ENCODE measurements around the gene ULBP2. TPM values are rescaled to one million over a fixed set of nuclear protein-coding genes. Genes with fewer than 3 reads are reported as not detected.
A peak's percentile ranks its signal among the peaks of the same experiment; 100 is the strongest.

ULBP2 gene
- under 1 TPM; 0.33 to 0.92 (median 0.52) TPM for polyA plus RNA-seq (ENCODE audit: insufficient read length in 4 of 4)

DNA sequence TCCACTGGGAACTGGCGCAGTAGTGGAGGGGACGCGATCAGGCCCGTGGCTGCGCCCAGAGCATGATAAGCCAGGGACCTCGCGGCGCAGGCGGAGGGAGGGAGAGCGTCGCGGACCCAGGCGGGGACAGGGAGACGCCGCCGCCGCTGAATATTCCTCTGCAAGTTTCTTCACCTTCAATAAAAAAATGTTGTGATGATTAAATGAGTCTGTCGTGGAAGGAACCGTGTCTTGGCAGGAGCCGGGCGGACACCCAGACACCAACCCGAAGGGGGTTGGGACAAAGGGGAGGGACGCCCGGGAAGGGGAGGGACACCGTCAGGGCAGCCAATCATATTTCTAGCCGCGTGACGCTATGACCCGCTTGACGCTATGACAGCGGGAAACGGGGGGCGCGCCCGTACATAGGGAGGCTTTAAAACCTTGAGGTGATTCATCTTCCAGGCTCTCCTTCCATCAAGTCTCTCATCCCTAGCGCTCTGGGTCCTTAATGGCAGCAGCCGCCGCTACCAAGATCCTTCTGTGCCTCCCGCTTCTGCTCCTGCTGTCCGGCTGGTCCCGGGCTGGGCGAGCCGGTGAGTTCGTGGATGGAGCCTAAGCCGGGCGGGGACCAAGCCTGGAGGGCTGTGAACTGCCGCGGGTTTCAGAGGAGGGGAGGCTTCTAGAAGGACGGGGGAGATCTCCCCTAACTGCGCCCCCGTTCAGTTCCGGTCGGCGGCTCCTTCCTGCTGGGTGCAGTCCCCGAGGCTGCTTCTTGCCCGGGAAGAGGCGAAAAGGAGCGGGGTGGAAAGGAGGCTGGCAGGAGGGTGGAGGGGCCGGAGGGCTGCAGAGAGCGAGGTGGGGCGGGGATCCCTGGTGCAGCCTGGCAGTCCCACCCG lies at the start of gene ULBP2:
Gene ULBP2 (plus strand): TSS at position 432 of the 878 bp plus-strand sequence. CDS start 59 bp downstream, at position 491.
- peak in 2 of 4 donors; percentile 59 to 67 for DNase-seq (ENCODE audit: low read depth in 4 of 4, low spot score in 3 of 4)

- DNase-seq (ENCODE audit: low read depth in 4 of 4, low spot score in 3 of 4): no peak
Measured at GRCh38 chr6:149895048-149895590, 46.7 kb upstream of the ULBP2 start.

DNA sequence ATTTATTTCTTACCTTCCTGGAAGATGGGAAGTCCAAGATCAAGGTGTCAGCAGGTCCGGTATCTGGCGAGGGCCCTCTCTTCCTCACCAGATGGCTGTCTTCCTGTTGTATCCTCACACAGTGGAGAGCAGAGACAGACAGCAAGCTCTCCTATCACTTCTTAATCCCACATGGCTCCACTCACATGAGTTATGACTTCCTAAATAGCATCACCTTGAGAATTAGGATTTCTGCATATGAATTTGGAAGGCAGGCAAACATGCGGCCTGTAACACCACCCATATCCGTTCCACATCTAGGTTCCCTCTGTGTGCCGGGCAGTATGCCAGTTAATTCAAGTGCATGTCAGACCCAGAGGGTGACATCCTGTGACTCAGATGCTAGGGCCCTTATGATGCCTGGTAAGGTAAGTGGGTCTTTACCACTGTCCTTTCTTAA lies 46.0 kb upstream of the ULBP2 start:
- no peak for DNase-seq (ENCODE audit: low read depth in 4 of 4, low spot score in 3 of 4)

DNA sequence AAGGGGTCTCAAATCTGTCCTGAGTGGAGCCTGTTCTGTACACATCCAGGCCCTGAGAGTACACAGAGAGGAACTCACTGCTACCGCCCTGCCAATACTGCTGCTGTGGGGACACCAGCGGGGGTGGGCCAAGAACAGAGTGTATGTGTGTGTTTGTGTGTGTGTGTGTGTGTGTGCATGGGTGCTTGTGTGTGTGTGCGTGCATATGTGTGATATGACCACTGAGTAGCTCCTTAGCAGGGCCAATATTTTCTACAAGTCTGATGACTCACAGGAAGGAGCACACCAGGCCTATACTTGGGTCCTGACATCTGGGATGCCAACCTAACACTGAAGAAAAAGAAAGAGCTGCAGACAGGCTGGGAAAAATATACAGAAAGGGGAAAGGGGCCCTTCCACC lies 45.3 kb upstream of the ULBP2 start:
- no peak for DNase-seq (ENCODE audit: low read depth in 4 of 4, low spot score in 3 of 4)

DNA sequence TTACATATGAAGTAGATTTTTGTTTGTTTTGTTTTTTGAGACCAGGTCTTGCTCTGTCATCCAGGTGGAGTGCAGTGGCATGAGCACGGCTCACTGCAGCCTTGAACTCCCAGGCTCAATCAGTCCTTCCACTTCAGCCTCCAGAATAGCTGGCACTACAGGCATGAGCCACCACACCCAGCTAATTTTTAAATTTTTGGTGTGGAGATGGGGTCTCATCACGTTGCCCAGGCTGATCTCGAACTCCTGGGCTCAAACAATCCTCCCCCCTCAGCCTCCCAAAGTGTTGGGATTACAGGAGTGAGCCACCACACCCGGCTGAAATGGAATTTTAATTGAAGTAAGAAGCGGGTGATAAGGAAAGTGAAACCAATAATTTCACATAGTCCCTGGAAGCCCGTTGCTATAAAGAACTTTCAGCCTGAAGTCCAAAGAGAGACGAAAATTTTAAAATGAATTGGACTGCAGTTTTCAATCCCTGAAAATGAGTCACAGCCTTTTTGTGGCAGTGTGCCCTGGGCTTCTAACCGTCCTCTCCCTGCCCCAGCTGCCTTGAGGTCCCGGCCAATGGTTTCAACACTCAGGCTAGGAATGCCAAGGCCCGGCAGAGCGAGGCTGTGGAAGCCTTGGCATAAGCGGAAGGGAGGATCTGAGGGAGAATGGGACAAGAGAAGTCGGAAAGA lies 44.7 kb upstream of the ULBP2 start:
- no peak for DNase-seq (ENCODE audit: low read depth in 4 of 4, low spot score in 3 of 4)

DNA sequence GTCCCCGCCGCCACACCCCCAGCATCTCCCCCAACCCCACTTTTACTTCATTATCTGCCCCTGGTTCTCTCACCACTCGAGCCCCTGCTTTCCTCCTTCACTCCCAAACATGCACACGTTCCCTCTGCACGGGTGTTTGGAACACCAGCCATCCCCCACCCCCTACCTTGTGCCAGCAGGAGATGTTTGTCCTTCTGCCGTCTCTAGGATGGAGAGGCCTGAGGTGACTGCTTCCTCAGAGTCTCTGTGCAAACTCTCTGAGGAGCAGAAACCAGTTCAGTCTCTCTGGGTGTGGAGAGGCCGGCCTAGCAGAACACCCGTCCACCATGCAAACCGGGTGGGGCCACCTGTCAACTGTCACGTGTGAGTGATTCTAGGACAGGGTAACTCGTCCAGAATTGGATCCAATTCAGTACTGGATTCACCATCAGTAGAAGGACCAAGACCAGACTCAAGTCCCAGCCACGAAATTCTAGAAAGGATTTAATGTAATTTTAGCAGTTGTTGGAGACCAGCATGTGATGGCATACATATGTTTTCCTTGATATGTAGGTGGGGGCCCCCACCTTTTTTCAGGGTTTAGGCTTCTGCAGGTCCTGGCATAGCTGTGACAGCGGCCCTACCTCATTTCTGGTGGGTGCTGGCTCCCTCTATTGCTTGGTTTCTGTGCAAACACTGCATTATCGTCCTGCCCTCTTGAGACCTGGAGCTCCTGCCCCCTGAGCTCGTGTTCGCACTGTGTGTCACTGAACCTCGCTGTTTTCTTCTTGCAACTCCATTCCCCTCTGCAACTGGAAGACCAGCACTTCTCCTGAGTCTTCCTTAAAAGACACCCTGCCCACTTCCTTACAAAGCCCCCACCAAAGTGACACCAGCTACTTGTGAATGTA lies 43.7 kb upstream of the ULBP2 start, which contains the start of gene RAET1E:
Gene RAET1E (minus strand): TSS at position 259 of the 890 bp plus-strand sequence. CDS start 7,212 bp downstream, outside the sequence.
- DNase-seq (ENCODE audit: low read depth in 4 of 4, low spot score in 3 of 4): no peak

- DNase-seq (ENCODE audit: low read depth in 4 of 4, low spot score in 3 of 4): no peak
Measured at GRCh38 chr6:149898966-149899365, 42.8 kb upstream of the ULBP2 start.

DNA sequence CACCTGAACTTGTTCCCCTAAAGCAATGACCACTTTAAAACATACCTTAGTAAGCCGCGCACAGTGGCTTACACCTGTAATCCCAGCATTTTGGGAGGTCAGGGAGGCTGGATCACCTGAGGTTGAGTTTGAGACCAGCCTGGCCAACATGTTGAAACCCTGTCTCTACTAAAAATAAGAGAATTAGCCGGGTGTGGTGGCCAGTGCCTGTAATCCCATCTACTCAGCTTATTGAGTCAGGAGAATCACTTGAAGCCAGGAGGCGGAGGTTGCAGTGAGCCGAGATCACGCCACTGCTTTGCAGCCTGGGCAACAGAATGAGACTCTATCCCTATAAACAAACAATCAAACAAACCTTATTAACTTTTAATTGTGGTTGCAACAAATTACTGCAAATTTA lies 42.3 kb upstream of the ULBP2 start:
- DNase-seq (ENCODE audit: low read depth in 4 of 4, low spot score in 3 of 4): no peak

DNA sequence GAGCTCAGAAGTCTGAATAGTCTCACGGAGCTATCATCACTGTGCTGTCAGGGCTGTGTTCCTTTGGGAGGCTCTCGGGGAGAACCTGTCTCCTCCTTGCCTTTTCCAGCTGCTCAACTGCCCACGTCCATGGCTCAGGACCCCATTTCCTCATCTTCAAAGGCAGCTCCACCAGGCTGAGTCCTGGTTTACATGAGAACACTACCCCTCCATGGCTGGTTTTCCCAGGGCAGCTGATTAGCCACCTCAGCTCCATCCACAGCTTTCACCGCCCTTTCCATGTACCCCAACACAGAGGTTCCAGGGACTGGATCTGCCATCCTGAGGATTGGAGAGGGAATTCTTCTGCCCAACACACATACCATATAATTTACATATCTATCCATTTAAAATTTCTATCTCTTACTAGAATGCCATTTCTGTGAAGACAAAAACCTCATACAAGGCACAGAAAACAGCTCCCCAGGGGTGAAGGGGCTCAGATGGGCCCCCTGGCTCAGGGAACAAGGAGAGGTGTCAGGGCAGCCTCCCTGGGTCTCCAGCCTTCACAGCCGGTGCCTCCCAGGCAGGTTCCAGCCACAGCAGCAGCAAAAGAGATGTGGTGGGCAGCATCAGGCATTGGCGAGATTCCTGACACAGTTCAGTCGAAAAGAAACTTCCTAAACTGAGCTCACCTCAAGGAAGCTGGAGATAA lies 41.7 kb upstream of the ULBP2 start:
- no peak for DNase-seq (ENCODE audit: low read depth in 4 of 4, low spot score in 3 of 4)

- no peak for DNase-seq (ENCODE audit: low read depth in 4 of 4, low spot score in 3 of 4)
Measured at GRCh38 chr6:149900620-149901443, 41.0 kb upstream of the ULBP2 start.

- DNase-seq (ENCODE audit: low read depth in 4 of 4, low spot score in 3 of 4): no peak
Measured at GRCh38 chr6:149901444-149902140, 40.2 kb upstream of the ULBP2 start.

- no peak for DNase-seq (ENCODE audit: low read depth in 4 of 4, low spot score in 3 of 4)
Measured at GRCh38 chr6:149903938-149904611, 37.7 kb upstream of the ULBP2 start.

GRCh38 chr6:149904661-149905370 lies 37.0 kb upstream of the ULBP2 start:
- no peak for DNase-seq (ENCODE audit: low read depth in 4 of 4, low spot score in 3 of 4)

DNA sequence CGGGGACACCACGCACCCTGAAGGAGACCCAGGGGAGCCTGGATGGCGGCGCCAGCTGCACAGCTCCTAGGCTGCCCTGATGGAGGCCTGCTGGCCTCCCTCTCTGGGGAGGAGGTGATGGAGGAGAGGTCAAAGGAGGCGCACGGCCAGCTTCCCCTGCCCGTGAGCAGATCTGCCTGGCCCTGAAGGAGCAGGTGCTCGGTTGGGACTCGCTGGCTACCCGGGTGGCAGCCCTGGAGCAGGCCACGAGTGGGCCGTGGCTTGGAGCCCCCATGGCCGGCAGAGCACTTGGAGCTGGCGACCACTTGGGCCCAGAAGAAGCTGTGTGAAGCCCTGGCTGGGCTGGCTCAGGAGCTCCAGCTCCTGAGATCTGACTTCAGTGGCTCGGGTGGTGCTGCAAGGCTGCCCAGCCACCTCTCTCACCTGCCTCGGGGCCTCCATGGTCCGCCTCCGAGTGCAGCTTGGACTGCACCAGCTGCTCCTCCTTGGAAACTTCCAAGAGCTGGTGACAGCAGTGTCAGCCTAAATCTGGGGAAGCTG lies 36.4 kb upstream of the ULBP2 start:
- no peak for DNase-seq (ENCODE audit: low read depth in 4 of 4, low spot score in 3 of 4)

GRCh38 chr6:149905911-149906371 lies 35.9 kb upstream of the ULBP2 start:
- no peak for DNase-seq (ENCODE audit: low read depth in 4 of 4, low spot score in 3 of 4)

DNA sequence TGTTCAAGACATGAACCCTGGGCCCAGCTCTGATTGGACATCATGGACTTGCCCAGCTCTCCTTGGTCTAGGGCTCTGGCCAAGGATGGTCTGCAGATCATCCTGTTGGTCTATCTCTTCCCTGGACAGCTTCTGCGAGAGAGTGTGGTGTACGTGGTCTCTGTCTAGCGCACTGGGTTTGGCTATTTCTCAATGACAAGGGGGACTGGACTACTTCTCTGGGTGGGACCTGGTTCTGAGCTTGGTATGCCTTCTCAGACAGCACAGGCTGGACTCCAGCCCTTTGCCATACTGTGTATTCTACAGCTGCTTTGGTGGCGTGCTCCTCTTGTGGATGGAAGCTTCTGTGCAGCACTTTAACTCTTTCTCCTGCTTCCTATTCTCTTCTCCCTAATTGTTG lies 35.4 kb upstream of the ULBP2 start:
- DNase-seq (ENCODE audit: low read depth in 4 of 4, low spot score in 3 of 4): no peak

- DNase-seq (ENCODE audit: low read depth in 4 of 4, low spot score in 3 of 4): no peak
Measured at GRCh38 chr6:149907317-149907716, 34.5 kb upstream of the ULBP2 start.
